ENCODE results near the gene MRPL10.

The MRPL10 gene

GRCh38 chr17:47878203-47879027 lies 47.1 kb upstream of the MRPL10 start:
- Histone ChIP-seq H3F3A (ENCODE audit: insufficient read depth, low read length) (no peaks in the 10 kb centered on the region), H3K4me1 (ENCODE audit: low read length) (no peaks in the 10 kb centered on the region), H3K27me3 (replicated peaks; ENCODE audit: insufficient read depth, low read length) (peaks cover 76% of the 10 kb centered on the region), H3K9ac (ENCODE audit: low read length) (no peak overlapping the region), H3K4me2 (ENCODE audit: low read depth, low read length) (no peak overlapping the region), H3K4me3 (ENCODE audit: low read length) (no peak overlapping the region), H3K9me3 (replicated peaks; ENCODE audit: insufficient read depth, low read length) (no peaks in the 10 kb centered on the region), H2AFZ (ENCODE audit: low read length) (no peak overlapping the region), H4K20me1 (ENCODE audit: insufficient read depth, low read length) (no peaks in the 10 kb centered on the region), H3K9me2 (replicated peaks; ENCODE audit: insufficient read depth, low read length) (no peaks in the 10 kb centered on the region), H3K79me2 (ENCODE audit: low read length) (no peaks in the 10 kb centered on the region), H3K36me3 (replicated peaks; ENCODE audit: insufficient read depth, low read length) (no peaks in the 10 kb centered on the region), H3K27ac (ENCODE audit: low read length) (no peak overlapping the region)
- TF ChIP-seq EZH2phosphoT487 (IDR thresholded peaks at IDR 0.05; ENCODE audit: low read length) (no peak), EZH2 (optimal IDR thresholded peaks at IDR 0.05; ENCODE audit: low read depth, low read length) (no peak), CTCF (IDR thresholded peaks at IDR 0.05; ENCODE audit: low read length) (no peak)
- no peak for DNase-seq

- Histone ChIP-seq H3K9me2 (replicated peaks; ENCODE audit: insufficient read depth, low read length) (no peaks in the 10 kb centered on the region), H3K4me1 (ENCODE audit: low read length) (no peaks in the 10 kb centered on the region), H3K79me2 (ENCODE audit: low read length) (no peaks in the 10 kb centered on the region), H2AFZ (ENCODE audit: low read length) (no peak overlapping the region), H3K4me2 (ENCODE audit: low read depth, low read length) (no peak overlapping the region), H4K20me1 (ENCODE audit: insufficient read depth, low read length) (no peaks in the 10 kb centered on the region), H3K27me3 (replicated peaks; ENCODE audit: insufficient read depth, low read length) (peaks cover 85% of the 10 kb centered on the region), H3K9ac (ENCODE audit: low read length) (no peak overlapping the region), H3F3A (ENCODE audit: insufficient read depth, low read length) (no peaks in the 10 kb centered on the region), H3K9me3 (replicated peaks; ENCODE audit: insufficient read depth, low read length) (no peaks in the 10 kb centered on the region), H3K36me3 (replicated peaks; ENCODE audit: insufficient read depth, low read length) (no peaks in the 10 kb centered on the region), H3K27ac (ENCODE audit: low read length) (no peak overlapping the region), H3K4me3 (ENCODE audit: low read length) (no peak overlapping the region)
- TF ChIP-seq EZH2phosphoT487 (IDR thresholded peaks at IDR 0.05; ENCODE audit: low read length) (no peak), EZH2 (optimal IDR thresholded peaks at IDR 0.05; ENCODE audit: low read depth, low read length) (no peak), CTCF (IDR thresholded peaks at IDR 0.05; ENCODE audit: low read length) (no peak)
- DNase-seq: no peak
Observed at GRCh38 chr17:47877368-47878034, 46.2 kb upstream of the MRPL10 start.

- DNase-seq: no peak
- Histone ChIP-seq H3K36me3 (replicated peaks; ENCODE audit: insufficient read depth, low read length) (no peaks in the 10 kb centered on the region), H3K9ac (ENCODE audit: low read length) (no peak overlapping the region), H2AFZ (ENCODE audit: low read length) (no peak overlapping the region), H4K20me1 (ENCODE audit: insufficient read depth, low read length) (no peaks in the 10 kb centered on the region), H3K4me2 (ENCODE audit: low read depth, low read length) (no peak overlapping the region), H3K79me2 (ENCODE audit: low read length) (no peaks in the 10 kb centered on the region), H3K27me3 (replicated peaks; ENCODE audit: insufficient read depth, low read length) (peaks cover 93% of the 10 kb centered on the region), H3K4me1 (ENCODE audit: low read length) (no peaks in the 10 kb centered on the region), H3K9me3 (replicated peaks; ENCODE audit: insufficient read depth, low read length) (no peaks in the 10 kb centered on the region), H3K27ac (ENCODE audit: low read length) (no peak overlapping the region), H3K9me2 (replicated peaks; ENCODE audit: insufficient read depth, low read length) (no peaks in the 10 kb centered on the region), H3F3A (ENCODE audit: insufficient read depth, low read length) (no peaks in the 10 kb centered on the region), H3K4me3 (ENCODE audit: low read length) (no peak overlapping the region)
- TF ChIP-seq CTCF (IDR thresholded peaks at IDR 0.05; ENCODE audit: low read length) (no peak), EZH2phosphoT487 (IDR thresholded peaks at IDR 0.05; ENCODE audit: low read length) (no peak), EZH2 (optimal IDR thresholded peaks at IDR 0.05; ENCODE audit: low read depth, low read length) (no peak)
Observed at GRCh38 chr17:47875011-47875985, 44.0 kb upstream of the MRPL10 start.

All from MM.1S (cell line).